GM18951 (cell line): ENCODE measurements around the gene ATF6.
A peak's percentile ranks its signal among the peaks of the same experiment; 100 is the strongest.
"Not testable (repeated sequence)": the region's sequence is repeated elsewhere in the genome, so short reads cannot be mapped to it uniquely, and the experiment has no call there.

Experiments
- POLR2A ChIP-seq: IDR thresholded peaks from 4 replicates; pipeline ENCODE4 v1.6.1; 2011; ENCODE audit warnings: mild to moderate bottlenecking; ENCODE audit not compliant: insufficient read length, insufficient read depth; ENCODE audit errors: extremely low read depth
- in situ Hi-C: fragments of 300-500 bp; cut with MboI; formaldehyde crosslinking; loops from one replicate; pipeline ENCODE4 v1.12.0; 2022; ENCODE audit warnings: low sequenced_read_pairs, mixed read lengths, inconsistent platforms; ENCODE audit not compliant: unreplicated experiment

The ATF6 gene

GRCh38 chr1:161740921-161741320 lies 25.2 kb upstream of the ATF6 start:
- in situ Hi-C loops, result loop anchor here (10.0 to 25.0 kb wide), 2 partner anchors 104 to 256 kb away; partner anchors contain the start of gene FCGR3B
- no peak for TF ChIP-seq POLR2A

- TF ChIP-seq POLR2A, result no peak
- in situ Hi-C loops, result loop anchor here (10.0 to 25.0 kb wide), 2 partner anchors 106 to 258 kb away; partner anchors contain the start of gene FCGR3B
Measured at GRCh38 chr1:161743231-161743630, 22.9 kb upstream of the ATF6 start.

- no peak for TF ChIP-seq POLR2A
- in situ Hi-C loops, result loop anchor here (10.0 to 25.0 kb wide), 2 partner anchors 110 to 263 kb away; partner anchors contain the start of gene FCGR3B
Measured at GRCh38 chr1:161747801-161748200, 18.3 kb upstream of the ATF6 start.

- peak; percentile 85 for TF ChIP-seq POLR2A
- in situ Hi-C loops, result loop anchor here (10.0 to 25.0 kb wide), 2 partner anchors 112 to 265 kb away; partner anchors contain the start of gene FCGR3B
Measured at GRCh38 chr1:161749509-161750407, 16.4 kb upstream of the ATF6 start, which contains the start of gene DUSP12. DUSP12 (plus strand) TSS chr1:161749786; CDS start chr1:161749802, 16 bp downstream.

- in situ Hi-C loops, result no loop called here
- TF ChIP-seq POLR2A, result no peak
Measured at GRCh38 chr1:161763522-161764098, 2.5 kb upstream of the ATF6 start.

- in situ Hi-C loops, result no loop called here
- TF ChIP-seq POLR2A, result no peak
Measured at GRCh38 chr1:161768461-161768860, 2.3 kb downstream of the ATF6 start.

- in situ Hi-C loops, result no loop called here
- TF ChIP-seq POLR2A, result no peak
Measured at GRCh38 chr1:161768986-161769672, 3.0 kb downstream of the ATF6 start.

- in situ Hi-C loops, result not testable (repeated sequence)
Measured at GRCh38 chr1:161769673-161770045, 3.5 kb downstream of the ATF6 start.

- in situ Hi-C loops, result no loop called here
Measured at GRCh38 chr1:161770250-161770649, 4.1 kb downstream of the ATF6 start.

GRCh38 chr1:161771161-161771560 lies 5.0 kb downstream of the ATF6 start:
- no peak for TF ChIP-seq POLR2A
- in situ Hi-C loops, result no loop called here

More at GRCh38 chr1:161770250-161770649, 4.1 kb downstream of the ATF6 start:
- TF ChIP-seq POLR2A, result no peak

GRCh38 chr1:161771973-161772372 lies 5.9 kb downstream of the ATF6 start:
- in situ Hi-C loops, result no loop called here
- no peak for TF ChIP-seq POLR2A

GRCh38 chr1:161772397-161772796 lies 6.3 kb downstream of the ATF6 start:
- in situ Hi-C loops, result no loop called here
- no peak for TF ChIP-seq POLR2A

- TF ChIP-seq POLR2A, result no peak
- in situ Hi-C loops, result no loop called here
Measured at GRCh38 chr1:161773791-161774190, 7.7 kb downstream of the ATF6 start.
